ENCODE measurements around the gene GATA2. TPM values are rescaled to one million over a fixed set of nuclear protein-coding genes. Genes with fewer than 3 reads are reported as not detected.

Gene GATA2
- total RNA-seq, 4 donors from 2014 or later = 2.8 to 11.6 (median 8.1) TPM

- H3K4me3 ChIP-seq = no peak overlapping the region
- no peak overlapping the region for H3K27ac ChIP-seq
- no peaks in the 10 kb centered on the region for H3K36me3 ChIP-seq
- no peaks in the 10 kb centered on the region for H3K9me3 ChIP-seq
- no peaks in the 10 kb centered on the region for H3K4me1 ChIP-seq
- no peaks in the 10 kb centered on the region for H3K27me3 ChIP-seq
- TF ChIP-seq POLR2A (IDR thresholded peaks at IDR 0.05) = no peak
- no peak for TF ChIP-seq CTCF (IDR thresholded peaks at IDR 0.05)
- no peak for DNase-seq
Observed at GRCh38 chr3:128469556-128469955, 23.4 kb downstream of the GATA2 start.

GRCh38 chr3:128468791-128469527 lies 24.0 kb downstream of the GATA2 start:
- no peak overlapping the region for H3K27ac ChIP-seq
- no peaks in the 10 kb centered on the region for H3K9me3 ChIP-seq
- no peak overlapping the region for H3K4me3 ChIP-seq
- no peaks in the 10 kb centered on the region for H3K4me1 ChIP-seq
- no peak for DNase-seq
- TF ChIP-seq POLR2A (IDR thresholded peaks at IDR 0.05) = no peak
- H3K36me3 ChIP-seq = no peaks in the 10 kb centered on the region
- H3K27me3 ChIP-seq = no peaks in the 10 kb centered on the region

- no peak for DNase-seq
- TF ChIP-seq CTCF (IDR thresholded peaks at IDR 0.05) = no peak
- Histone ChIP-seq H3K36me3 (no peaks in the 10 kb centered on the region), H3K27ac (no peak overlapping the region), H3K9me3 (no peaks in the 10 kb centered on the region), H3K4me3 (no peak overlapping the region), H3K4me1 (no peaks in the 10 kb centered on the region), H3K27me3 (no peaks in the 10 kb centered on the region)
Observed at GRCh38 chr3:128468285-128468790, 24.7 kb downstream of the GATA2 start.

GRCh38 chr3:128466840-128467541 lies 26.0 kb downstream of the GATA2 start, which contains the start of gene DNAJB8:
Gene DNAJB8 (minus strand): TSS chr3:128466890. CDS start chr3:128463245, 3,645 bp downstream.
- no peak within 1 kb of the TSS for H3K4me3 ChIP-seq
- H3K27me3 ChIP-seq = no peaks in the 10 kb centered on the region
- H3K4me1 ChIP-seq = no peaks in the 10 kb centered on the region
- H3K9me3 ChIP-seq = no peaks in the 10 kb centered on the region
- DNase-seq = no peak
- H3K27ac ChIP-seq = no peak within 1 kb of the TSS
- no peaks in the 10 kb centered on the region for H3K36me3 ChIP-seq
- TF ChIP-seq CTCF (IDR thresholded peaks at IDR 0.05) = no peak
- TF ChIP-seq POLR2A (IDR thresholded peaks at IDR 0.05) = no peak

- H3K9me3 ChIP-seq = no peaks in the 10 kb centered on the region
- TF ChIP-seq POLR2A (IDR thresholded peaks at IDR 0.05) (no peak), CTCF (IDR thresholded peaks at IDR 0.05) (no peak)
- no peaks in the 10 kb centered on the region for H3K36me3 ChIP-seq
- H3K27ac ChIP-seq = no peak overlapping the region
- no peaks in the 10 kb centered on the region for H3K27me3 ChIP-seq
- no peak overlapping the region for H3K4me3 ChIP-seq
- no peaks in the 10 kb centered on the region for H3K4me1 ChIP-seq
- no peak for DNase-seq
Observed at GRCh38 chr3:128464702-128465101, 28.3 kb downstream of the GATA2 start.

- no peaks in the 10 kb centered on the region for H3K4me1 ChIP-seq
- H3K36me3 ChIP-seq = no peaks in the 10 kb centered on the region
- DNase-seq = no peak
- H3K4me3 ChIP-seq = no peak overlapping the region
- H3K27me3 ChIP-seq = no peaks in the 10 kb centered on the region
- TF ChIP-seq POLR2A (IDR thresholded peaks at IDR 0.05) (no peak), CTCF (IDR thresholded peaks at IDR 0.05) (no peak)
- H3K27ac ChIP-seq = no peak overlapping the region
- H3K9me3 ChIP-seq = no peaks in the 10 kb centered on the region
Observed at GRCh38 chr3:128464188-128464587, 28.8 kb downstream of the GATA2 start.
